Astrocyte (in vitro differentiated cells and primary cell): ENCODE results near the gene RAB9B. TPM values are rescaled to one million over a fixed set of nuclear protein-coding genes. Genes with fewer than 3 reads are reported as not detected.

Source experiments
- DNase-seq: peaks from one replicate; pipeline ENCODE4 v3.0.0-alpha.2; 2010; ENCODE audit warnings: low read depth
- FAIRE-seq: peaks from 2 replicates; lab custom pipeline; 2011; peaks lifted over from hg19 to GRCh38; lab: Jason Lieb, UNC
- H2AFZ ChIP-seq: 2 replicates; pipeline ENCODE4 v1.6.0; 2012; ENCODE audit warnings: low read depth, low read length, inconsistent platforms
- H3K27ac ChIP-seq: 2 replicates; pipeline ENCODE4 v1.5.1; 2011; ENCODE audit warnings: low read depth, low read length, inconsistent platforms
- H3K27me3 ChIP-seq: 2 replicates; pipeline ENCODE4 v1.6.0; 2011; ENCODE audit warnings: low read length, inconsistent platforms; ENCODE audit not compliant: insufficient read depth
- H3K36me3 ChIP-seq: 2 replicates; pipeline ENCODE4 v1.5.1; 2011; ENCODE audit warnings: low read length, inconsistent platforms; ENCODE audit not compliant: insufficient read depth
- H3K4me1 ChIP-seq: 2 replicates; pipeline ENCODE4 v1.5.1; 2011; ENCODE audit warnings: low read length, inconsistent platforms; ENCODE audit not compliant: insufficient read depth
- H3K4me2 ChIP-seq: 2 replicates; pipeline ENCODE4 v1.6.0; 2012; ENCODE audit warnings: low read length, inconsistent platforms
- H3K4me3 ChIP-seq: 2 replicates; pipeline ENCODE4 v1.5.1; 2011; ENCODE audit warnings: low read depth, mild to moderate bottlenecking, low read length, inconsistent platforms; ENCODE audit not compliant: insufficient read depth
- H3K79me2 ChIP-seq: 2 replicates; pipeline ENCODE4 v1.6.0; 2012; ENCODE audit warnings: mild to moderate bottlenecking, low read length, inconsistent platforms; ENCODE audit not compliant: insufficient read depth
- H3K9ac ChIP-seq: 2 replicates; pipeline ENCODE4 v1.6.0; 2012; ENCODE audit warnings: mild to moderate bottlenecking, low read length, inconsistent platforms
- H3K9me3 ChIP-seq: 2 replicates; pipeline ENCODE4 v1.5.1; 2012; ENCODE audit warnings: low read depth, mild to moderate bottlenecking, low read length, inconsistent platforms; ENCODE audit not compliant: insufficient read depth
- H4K20me1 ChIP-seq: 2 replicates; pipeline ENCODE4 v1.6.0; 2012; ENCODE audit warnings: low read length, inconsistent platforms; ENCODE audit not compliant: insufficient read depth
- H3K27ac Mint-ChIP-seq: one replicate; pipeline ENCODE4 v1.8.0; 2021; ENCODE audit warnings: mild to moderate bottlenecking, mixed read lengths; ENCODE audit not compliant: unreplicated experiment
- H3K27me3 Mint-ChIP-seq: one replicate; pipeline ENCODE4 v1.8.0; 2021; ENCODE audit warnings: low read depth, mixed read lengths; ENCODE audit not compliant: unreplicated experiment
- H3K36me3 Mint-ChIP-seq: one replicate; pipeline ENCODE4 v1.8.0; 2021; ENCODE audit warnings: low read depth, mixed read lengths; ENCODE audit not compliant: unreplicated experiment
- H3K4me1 Mint-ChIP-seq: one replicate; pipeline ENCODE4 v1.8.0; 2021; ENCODE audit warnings: low read depth, mixed read lengths; ENCODE audit not compliant: unreplicated experiment
- H3K4me3 Mint-ChIP-seq: one replicate; pipeline ENCODE4 v1.8.0; 2021; ENCODE audit warnings: mild to moderate bottlenecking, moderate library complexity, mixed read lengths; ENCODE audit not compliant: unreplicated experiment
- H3K9me3 Mint-ChIP-seq: one replicate; pipeline ENCODE4 v1.8.0; 2021; ENCODE audit warnings: mild to moderate bottlenecking, mixed read lengths; ENCODE audit not compliant: unreplicated experiment
- EZH2 ChIP-seq: IDR thresholded peaks from 2 replicates; pipeline ENCODE4 v1.6.1; 2012; ENCODE audit warnings: mild to moderate bottlenecking, low read length, inconsistent platforms; ENCODE audit not compliant: insufficient read depth
- total RNA-seq: library from RNA; stranded (reverse); gene quantifications from 2 replicates; pipeline ENCODE4 v1.2.1, GENCODE V29; 2021
- TF ChIP-seq, protein P1 (sequence below): IDR thresholded peaks from 2 replicates; pipeline ENCODE4 v1.5.1; 2011; ENCODE audit warnings: low read depth, mild to moderate bottlenecking, inconsistent platforms, low read length, moderate library complexity; ENCODE audit not compliant: insufficient read depth

RAB9B gene
- total RNA-seq, 1 donor from 2014 or later, result 2.2 TPM

DNA sequence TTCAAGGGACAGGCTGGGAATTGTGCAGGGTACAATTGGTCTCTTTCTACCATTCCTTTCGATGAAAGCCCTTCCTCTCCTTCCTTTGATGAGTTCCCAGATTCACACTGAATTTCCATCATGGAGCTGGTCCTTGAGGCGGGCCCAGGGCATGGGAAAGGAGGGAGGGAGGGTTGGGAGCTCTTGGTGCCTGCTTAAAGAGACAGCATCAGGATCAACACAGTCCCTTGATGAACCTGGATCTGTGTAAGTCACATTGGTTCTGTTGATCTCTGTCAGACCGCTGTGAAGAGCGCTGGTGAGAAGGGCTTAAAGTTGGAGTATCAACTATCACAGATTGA, 51.0 kb downstream of the RAB9B start:
- no peak overlapping the region for H3K4me3 Mint-ChIP-seq
- no peaks in the 10 kb centered on the region for H3K9me3 Mint-ChIP-seq
- DNase-seq, result no peak
- Histone ChIP-seq H3K27ac (no peak overlapping the region), H4K20me1 (no peaks in the 10 kb centered on the region), H3K4me1 (peaks cover 4% of the 10 kb centered on the region), H3K9ac (no peak overlapping the region), H3K36me3 (no peaks in the 10 kb centered on the region), H3K79me2 (no peaks in the 10 kb centered on the region), H3K27me3 (no peaks in the 10 kb centered on the region), H3K4me3 (no peak overlapping the region), H3K9me3 (no peaks in the 10 kb centered on the region), H3K4me2 (no peak overlapping the region), H2AFZ (no peak overlapping the region)
- no peak for TF ChIP-seq EZH2
- TF ChIP-seq, protein P1, sequence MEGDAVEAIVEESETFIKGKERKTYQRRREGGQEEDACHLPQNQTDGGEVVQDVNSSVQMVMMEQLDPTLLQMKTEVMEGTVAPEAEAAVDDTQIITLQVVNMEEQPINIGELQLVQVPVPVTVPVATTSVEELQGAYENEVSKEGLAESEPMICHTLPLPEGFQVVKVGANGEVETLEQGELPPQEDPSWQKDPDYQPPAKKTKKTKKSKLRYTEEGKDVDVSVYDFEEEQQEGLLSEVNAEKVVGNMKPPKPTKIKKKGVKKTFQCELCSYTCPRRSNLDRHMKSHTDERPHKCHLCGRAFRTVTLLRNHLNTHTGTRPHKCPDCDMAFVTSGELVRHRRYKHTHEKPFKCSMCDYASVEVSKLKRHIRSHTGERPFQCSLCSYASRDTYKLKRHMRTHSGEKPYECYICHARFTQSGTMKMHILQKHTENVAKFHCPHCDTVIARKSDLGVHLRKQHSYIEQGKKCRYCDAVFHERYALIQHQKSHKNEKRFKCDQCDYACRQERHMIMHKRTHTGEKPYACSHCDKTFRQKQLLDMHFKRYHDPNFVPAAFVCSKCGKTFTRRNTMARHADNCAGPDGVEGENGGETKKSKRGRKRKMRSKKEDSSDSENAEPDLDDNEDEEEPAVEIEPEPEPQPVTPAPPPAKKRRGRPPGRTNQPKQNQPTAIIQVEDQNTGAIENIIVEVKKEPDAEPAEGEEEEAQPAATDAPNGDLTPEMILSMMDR, result no peak
- FAIRE-seq, result peak; percentile 75
- H3K27me3 Mint-ChIP-seq, result no peaks in the 10 kb centered on the region
- no peak overlapping the region for H3K27ac Mint-ChIP-seq
- no peaks in the 10 kb centered on the region for H3K36me3 Mint-ChIP-seq
- peaks cover 15% of the 10 kb centered on the region for H3K4me1 Mint-ChIP-seq

DNA sequence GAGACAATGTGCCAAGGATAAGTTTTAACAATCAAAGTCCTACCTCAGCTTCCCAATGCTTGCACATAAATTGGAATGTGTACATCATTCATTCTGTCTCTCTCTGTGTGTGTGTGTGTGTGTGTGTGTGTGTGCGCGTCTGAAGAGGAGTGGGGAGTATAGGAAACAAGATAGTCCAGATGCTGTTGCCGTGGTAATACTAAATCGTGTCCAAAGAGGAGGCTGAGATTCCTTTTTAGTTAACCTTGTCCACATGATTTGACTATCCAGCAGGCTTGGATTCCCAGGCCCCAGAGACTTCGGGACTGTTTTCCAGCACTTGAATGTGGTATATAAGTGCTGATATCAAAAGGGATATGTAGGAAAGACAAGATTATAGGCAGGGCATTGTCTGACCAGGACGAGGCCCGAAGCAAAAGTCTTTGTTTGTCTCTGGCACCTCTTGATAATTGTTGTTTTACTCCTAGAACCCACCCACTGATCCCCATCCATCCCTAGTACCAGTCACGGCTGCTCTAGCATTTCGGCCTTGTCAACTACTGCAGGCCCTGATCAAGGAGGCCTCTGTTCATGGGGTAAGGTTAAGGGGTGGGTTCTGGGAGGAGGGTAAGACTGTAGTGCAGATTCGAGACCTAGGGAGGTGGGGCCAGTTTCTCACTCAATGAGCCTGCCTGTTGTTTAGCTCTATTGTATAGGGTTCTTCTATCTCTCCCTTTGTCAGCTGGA, 51.6 kb downstream of the RAB9B start:
- Histone ChIP-seq H3K36me3 (no peaks in the 10 kb centered on the region), H3K4me3 (no peak overlapping the region), H3K27me3 (no peaks in the 10 kb centered on the region), H3K4me2 (no peak overlapping the region), H2AFZ (no peak overlapping the region), H3K4me1 (peaks cover 4% of the 10 kb centered on the region), H4K20me1 (no peaks in the 10 kb centered on the region), H3K9ac (no peak overlapping the region), H3K79me2 (no peaks in the 10 kb centered on the region), H3K27ac (no peak overlapping the region), H3K9me3 (no peaks in the 10 kb centered on the region)
- FAIRE-seq, result peak; percentile 52
- no peaks in the 10 kb centered on the region for H3K9me3 Mint-ChIP-seq
- H3K4me1 Mint-ChIP-seq, result peaks cover 15% of the 10 kb centered on the region
- no peak overlapping the region for H3K4me3 Mint-ChIP-seq
- no peak for DNase-seq
- TF ChIP-seq, protein P1, result no peak
- TF ChIP-seq EZH2, result no peak
- no peak overlapping the region for H3K27ac Mint-ChIP-seq
- H3K27me3 Mint-ChIP-seq, result no peaks in the 10 kb centered on the region
- no peaks in the 10 kb centered on the region for H3K36me3 Mint-ChIP-seq

- TF ChIP-seq EZH2, result no peak
- TF ChIP-seq, protein P1, result no peak
- Histone ChIP-seq H3K9me3 (no peaks in the 10 kb centered on the region), H3K27ac (no peak overlapping the region), H4K20me1 (no peaks in the 10 kb centered on the region), H3K79me2 (no peaks in the 10 kb centered on the region), H3K9ac (no peak overlapping the region), H3K4me3 (no peak overlapping the region), H3K27me3 (no peaks in the 10 kb centered on the region), H3K4me1 (peaks cover 4% of the 10 kb centered on the region), H3K36me3 (no peaks in the 10 kb centered on the region), H3K4me2 (peak overlapping the region; percentile 15), H2AFZ (no peak overlapping the region)
- DNase-seq (peak; percentile 20), FAIRE-seq (no peak)
- peaks cover 15% of the 10 kb centered on the region for H3K4me1 Mint-ChIP-seq
- H3K27ac Mint-ChIP-seq, result peak overlapping the region; percentile 55
- H3K9me3 Mint-ChIP-seq, result no peaks in the 10 kb centered on the region
- H3K27me3 Mint-ChIP-seq, result peaks cover 3% of the 10 kb centered on the region
- peak overlapping the region; percentile 45 for H3K4me3 Mint-ChIP-seq
- no peaks in the 10 kb centered on the region for H3K36me3 Mint-ChIP-seq
Measured at GRCh38 chrX:103779141-103779789, 52.8 kb downstream of the RAB9B start.
